GM23338 (cell line): ENCODE measurements around the gene RNF223. TPM values are rescaled to one million over a fixed set of nuclear protein-coding genes. Genes with fewer than 3 reads are reported as not detected.

Source experiments
- ATAC-seq: fragments of 200-7000 bp; cut with Tn5 transposase; 3 replicates; pipeline ENCODE4 v1.9.1; 2020
- DNase-seq: peaks from one replicate; pipeline ENCODE4 v3.0.0-alpha.2; 2015; ENCODE audit warnings: low spot score
- H2AFZ ChIP-seq: fragments of 200-600 bp; sonication (generic); 2 replicates; pipeline ENCODE4 v1.8.0; 2016; ENCODE audit warnings: antibody characterized with exemption, mild to moderate bottlenecking, moderate library complexity
- H3F3A ChIP-seq: fragments of 200-600 bp; sonication (generic); replicated peaks from 2 replicates; pipeline ENCODE4 v1.8.0; 2017; ENCODE audit warnings: antibody characterized with exemption, mixed run types, low read depth
- H3K27ac ChIP-seq: fragments of 200-600 bp; sonication (generic); 2 replicates; pipeline ENCODE4 v1.6.1; 2016; ENCODE audit warnings: low read depth
- H3K27me3 ChIP-seq: fragments of 200-600 bp; sonication (generic); 2 replicates; pipeline ENCODE4 v1.8.0; 2016; ENCODE audit warnings: mild to moderate bottlenecking, mixed run types, moderate library complexity; ENCODE audit not compliant: insufficient read depth
- H3K36me3 ChIP-seq: fragments of 200-600 bp; sonication (generic); 2 replicates; pipeline ENCODE4 v1.8.0; 2016; ENCODE audit warnings: mild to moderate bottlenecking; ENCODE audit not compliant: insufficient read depth
- H3K4me1 ChIP-seq: fragments of 200-600 bp; sonication (generic); 2 replicates; pipeline ENCODE4 v1.8.0; 2016; ENCODE audit warnings: mild to moderate bottlenecking, moderate library complexity; ENCODE audit not compliant: insufficient read depth
- H3K4me2 ChIP-seq: fragments of 200-600 bp; sonication (generic); 2 replicates; pipeline ENCODE4 v1.7.1; 2017; ENCODE audit warnings: mixed run types
- H3K4me3 ChIP-seq: fragments of 200-600 bp; sonication (generic); 2 replicates; pipeline ENCODE4 v1.6.1; 2016; ENCODE audit warnings: mixed run types
- H3K79me2 ChIP-seq: fragments of 200-600 bp; sonication (generic); replicated peaks from 2 replicates; pipeline ENCODE4 v1.8.0; 2017; ENCODE audit warnings: mild to moderate bottlenecking; ENCODE audit not compliant: insufficient read depth
- H3K9me2 ChIP-seq: fragments of 200-600 bp; sonication (generic); 2 replicates; pipeline ENCODE4 v1.8.0; 2017; ENCODE audit not compliant: insufficient read depth
- H4K20me1 ChIP-seq: fragments of 200-600 bp; sonication (generic); replicated peaks from 2 replicates; pipeline ENCODE4 v1.8.0; 2017; ENCODE audit warnings: mild to moderate bottlenecking; ENCODE audit not compliant: insufficient read depth
- H3K27ac Mint-ChIP-seq: 2 replicates; pipeline ENCODE4 v1.8.0; 2020; ENCODE audit warnings: inconsistent platforms, mild to moderate bottlenecking, moderate library complexity, mixed read lengths
- H3K27me3 Mint-ChIP-seq: 3 replicates; pipeline ENCODE4 v1.8.0; 2022; ENCODE audit warnings: low read depth, mild to moderate bottlenecking, moderate library complexity, mixed read lengths, inconsistent platforms; ENCODE audit not compliant: insufficient read depth, poor library complexity
- H3K36me3 Mint-ChIP-seq: 3 replicates; pipeline ENCODE4 v1.8.0; 2021; ENCODE audit warnings: low read depth, mild to moderate bottlenecking, inconsistent platforms, moderate library complexity, mixed read lengths
- H3K4me1 Mint-ChIP-seq: 3 replicates; pipeline ENCODE4 v1.8.0; 2020; ENCODE audit warnings: mild to moderate bottlenecking, inconsistent platforms, mixed read lengths
- H3K4me3 Mint-ChIP-seq: 3 replicates; pipeline ENCODE4 v1.8.0; 2021; ENCODE audit warnings: moderate library complexity, mild to moderate bottlenecking, inconsistent platforms, mixed read lengths
- H3K9me3 Mint-ChIP-seq: 3 replicates; pipeline ENCODE4 v1.8.0; 2020; ENCODE audit warnings: moderate library complexity, mild to moderate bottlenecking, inconsistent platforms, mixed read lengths
- CREB1 ChIP-seq: fragments of 250-450 bp; sonication (Bioruptor Pico); IDR thresholded peaks from 2 replicates; pipeline ENCODE4 v1.5.0; 2020; ENCODE audit warnings: low read depth, mild to moderate bottlenecking, moderate library complexity
- CTCF ChIP-seq, 2 experiments: fragments of 200-600 bp in 1 of 2; sonication (generic) in 1 of 2; conservative IDR thresholded peaks; 2 replicates each; pipeline versions ENCODE4 v1.5.1 to v1.6.1; 2016 to 2017; ENCODE audit warnings: antibody characterized with exemption in 2 of 2, low read depth in 2 of 2, mild to moderate bottlenecking in 2 of 2, moderate library complexity in 1 of 2
- ETS1 ChIP-seq: IDR thresholded peaks from 2 replicates; pipeline ENCODE4 v1.6.1; 2016; ENCODE audit warnings: antibody characterized with exemption
- EZH2phosphoT487 ChIP-seq: fragments of 200-600 bp; sonication (generic); IDR thresholded peaks from one replicate; pipeline ENCODE4 v1.8.1; 2018; ENCODE audit warnings: antibody characterized with exemption; ENCODE audit not compliant: unreplicated experiment
- JUNB ChIP-seq: IDR thresholded peaks from one replicate; pipeline ENCODE4 v1.6.1; 2016; ENCODE audit warnings: antibody characterized with exemption; ENCODE audit not compliant: unreplicated experiment
- NANOG ChIP-seq: IDR thresholded peaks from 2 replicates; pipeline ENCODE4 v1.6.1; 2016; ENCODE audit warnings: antibody characterized with exemption, borderline replicate concordance
- REST ChIP-seq: IDR thresholded peaks from one replicate; pipeline ENCODE4 v1.6.1; 2018; ENCODE audit warnings: antibody characterized with exemption; ENCODE audit not compliant: unreplicated experiment
- STAT1 ChIP-seq: IDR thresholded peaks from one replicate; pipeline ENCODE4 v1.6.1; 2016; ENCODE audit warnings: antibody characterized with exemption; ENCODE audit not compliant: unreplicated experiment
- ZNF331 ChIP-seq: fragments of 250-450 bp; sonication (Bioruptor Pico); IDR thresholded peaks from 2 replicates; pipeline ENCODE4 v1.5.0; 2020; ENCODE audit warnings: low read depth, mild to moderate bottlenecking, moderate library complexity
- polyA plus RNA-seq: library from polyadenylated mRNA; unstranded; fragments of >200 nt; fragmentation: Nextera tagmentation; extraction: Ambion mirVana; gene quantifications from 2 replicates; pipeline ENCODE4 v1.2.1, GENCODE V29; 2016
- total RNA-seq: library from RNA; depleted of rRNA; stranded (reverse); fragments of >200 nt; shearing (Covaris generic); gene quantifications from 2 replicates; pipeline ENCODE4 v1.2.3, GENCODE V29; 2014

The RNF223 gene
- total and polyA plus RNA-seq, 2 experiments from 2014 or later: not detected

GRCh38 chr1:1033009-1033587, 41.0 kb downstream of the RNF223 start:
- Histone ChIP-seq H2AFZ (no peak overlapping the region), H3K4me3 (peak overlapping the region; percentile 66), H3K9me2 (no peaks in the 10 kb centered on the region), H3K27ac (no peak overlapping the region), H3F3A (no peaks in the 10 kb centered on the region), H3K79me2 (no peaks in the 10 kb centered on the region), H4K20me1 (peaks cover 24% of the 10 kb centered on the region), H3K4me1 (peaks cover 5% of the 10 kb centered on the region; the same call in 1 of the 2 replicates), H3K27me3 (peaks cover 34% of the 10 kb centered on the region), H3K4me2 (peak overlapping the region; percentile 76), H3K36me3 (no peaks in the 10 kb centered on the region; the same call in 1 of the 2 replicates)
- Mint-ChIP-seq H3K27ac (no peak overlapping the region), H3K4me3 (peak overlapping the region; percentile 54; the same call in 2 of the 3 replicates), H3K9me3 (no peaks in the 10 kb centered on the region; the same call in 2 of the 3 replicates), H3K36me3 (peaks cover 6% of the 10 kb centered on the region; the same call in 2 of the 3 replicates), H3K27me3 (peaks cover 38% of the 10 kb centered on the region), H3K4me1 (peaks cover 7% of the 10 kb centered on the region; the same call in 2 of the 3 replicates)
- ATAC-seq (peak; percentile 74), DNase-seq (peak; percentile 98)
- TF ChIP-seq NANOG (no peak), CREB1 (peak; percentile 96), CTCF (conservative IDR thresholded peaks at IDR 0.05; ENCODE audit: low read depth in 2 of 2) (peak; percentile 60 to 77)

GRCh38 chr1:1032424-1032823, 41.7 kb downstream of the RNF223 start:
- H3K4me1 Mint-ChIP-seq: peaks cover 7% of the 10 kb centered on the region; the same call in 2 of the 3 replicates
- no peak overlapping the region for H3K27ac ChIP-seq
- H3K4me1 ChIP-seq: peaks cover 5% of the 10 kb centered on the region; the same call in 1 of the 2 replicates
- H2AFZ ChIP-seq: no peak overlapping the region
- H3K27ac Mint-ChIP-seq: peak overlapping the region; percentile 65; the same call in 1 of the 2 replicates
- TF ChIP-seq EZH2phosphoT487: no peak
- TF ChIP-seq REST: no peak
- peak in 1 of 2 experiments; percentile 32; a peak in 1 of 4 replicates for TF ChIP-seq CTCF (conservative IDR thresholded peaks at IDR 0.05; ENCODE audit: low read depth in 2 of 2)
- no peak for TF ChIP-seq ZNF331 (CRISPR knock-in tag)
- no peak for TF ChIP-seq NANOG
- no peak for TF ChIP-seq STAT1
- no peak for TF ChIP-seq ETS1
- no peak for TF ChIP-seq JUNB
- TF ChIP-seq CREB1: no peak
- peak overlapping the region; percentile 76 for H3K4me2 ChIP-seq
- H3K9me2 ChIP-seq: no peaks in the 10 kb centered on the region
- DNase-seq (peak; percentile 53), ATAC-seq (peak; percentile 6)
- no peaks in the 10 kb centered on the region for H3F3A ChIP-seq
- H3K4me3 Mint-ChIP-seq: peak overlapping the region; percentile 63
- H3K36me3 Mint-ChIP-seq: peaks cover 7% of the 10 kb centered on the region; the same call in 2 of the 3 replicates
- peak overlapping the region; percentile 66 for H3K4me3 ChIP-seq
- peaks cover 23% of the 10 kb centered on the region for H4K20me1 ChIP-seq
- H3K9me3 Mint-ChIP-seq: no peaks in the 10 kb centered on the region; the same call in 2 of the 3 replicates
- no peaks in the 10 kb centered on the region; the same call in 1 of the 2 replicates for H3K36me3 ChIP-seq
- peaks cover 28% of the 10 kb centered on the region for H3K27me3 ChIP-seq
- peaks cover 31% of the 10 kb centered on the region for H3K27me3 Mint-ChIP-seq
- H3K79me2 ChIP-seq: no peaks in the 10 kb centered on the region
